DMS53 treated with DMSO at 0.1 percent for 48 hours (cell line): ENCODE results near the gene EXT2.

Experiments used
- DNase-seq: peaks from one replicate; lab custom pipeline; 2025; ENCODE audit not compliant: unreplicated experiment; lab: John Stamatoyannopoulos, UW

Gene EXT2

DNA sequence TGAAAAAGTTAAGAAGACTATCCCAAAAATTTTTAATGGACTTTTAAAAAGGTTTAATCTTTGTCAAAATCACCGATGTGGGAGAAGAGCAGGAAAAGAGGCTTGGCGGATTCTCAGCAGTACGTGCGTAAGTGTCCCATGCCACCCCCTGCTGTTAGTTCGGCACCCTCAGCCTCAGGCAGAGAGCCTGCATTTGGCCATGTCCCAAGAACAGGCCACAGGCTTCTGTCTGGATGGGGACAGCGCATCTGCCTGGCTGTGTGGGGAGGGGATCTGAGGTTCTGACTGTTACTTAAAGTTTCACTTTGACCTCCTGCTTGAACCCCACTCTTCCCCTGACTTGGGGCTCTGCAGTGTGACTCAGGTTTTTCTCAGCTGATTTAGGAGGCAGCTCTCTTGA, 35.3 kb downstream of the EXT2 start:
- DNase-seq = no peak

DNA sequence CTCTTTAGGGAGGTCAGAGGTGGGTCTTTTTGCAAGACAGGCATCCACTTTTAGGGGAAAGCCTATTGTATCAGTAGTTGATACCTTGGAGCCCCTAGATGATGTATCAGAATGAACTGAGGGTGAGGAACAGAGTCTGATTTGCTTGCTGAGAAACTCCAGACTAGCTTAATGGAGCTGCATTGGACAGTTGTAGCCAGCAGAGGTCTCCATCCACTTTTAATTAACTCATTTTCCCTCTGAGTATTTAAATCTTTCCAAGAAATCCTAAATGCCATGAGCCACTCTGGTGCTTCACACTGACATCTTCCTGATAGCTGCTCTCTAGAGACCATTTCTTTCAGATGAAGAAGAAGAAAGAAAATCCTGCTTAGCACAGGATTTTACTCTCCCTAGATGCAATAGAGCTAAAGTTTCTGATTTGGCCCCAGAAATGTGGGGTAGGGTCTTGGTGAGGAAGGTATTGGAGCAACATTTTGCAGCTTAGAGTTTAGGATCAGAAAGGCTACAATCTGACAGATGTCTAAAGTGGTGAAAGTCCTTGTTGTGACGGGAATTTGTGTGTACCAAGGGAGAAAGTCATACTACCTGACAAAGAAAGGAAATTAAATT, 38.0 kb downstream of the EXT2 start:
- DNase-seq = no peak

DNA sequence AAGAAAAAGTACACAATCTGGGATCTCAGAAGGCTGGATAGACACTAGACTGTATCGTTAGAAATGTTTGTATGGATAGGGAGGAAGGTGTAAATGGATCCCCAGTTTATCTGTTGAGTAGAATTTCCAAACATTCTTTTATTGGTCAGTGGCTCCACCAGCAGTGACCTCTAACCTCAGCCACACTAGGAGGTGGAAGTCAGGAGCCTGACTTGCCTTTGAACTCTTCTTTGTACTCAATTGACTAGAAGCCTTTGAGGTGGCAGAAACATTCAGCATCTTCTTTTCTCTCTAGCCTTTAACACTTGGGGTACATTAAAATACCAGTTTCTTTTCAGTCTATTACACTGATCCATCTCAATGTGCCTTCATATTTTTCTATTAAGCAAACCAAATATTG, 39.1 kb downstream of the EXT2 start:
- no peak for DNase-seq

GRCh38 chr11:44136176-44136945, 40.9 kb downstream of the EXT2 start:
- no peak for DNase-seq

GRCh38 chr11:44137057-44137456, 41.6 kb downstream of the EXT2 start:
- DNase-seq = no peak

DNA sequence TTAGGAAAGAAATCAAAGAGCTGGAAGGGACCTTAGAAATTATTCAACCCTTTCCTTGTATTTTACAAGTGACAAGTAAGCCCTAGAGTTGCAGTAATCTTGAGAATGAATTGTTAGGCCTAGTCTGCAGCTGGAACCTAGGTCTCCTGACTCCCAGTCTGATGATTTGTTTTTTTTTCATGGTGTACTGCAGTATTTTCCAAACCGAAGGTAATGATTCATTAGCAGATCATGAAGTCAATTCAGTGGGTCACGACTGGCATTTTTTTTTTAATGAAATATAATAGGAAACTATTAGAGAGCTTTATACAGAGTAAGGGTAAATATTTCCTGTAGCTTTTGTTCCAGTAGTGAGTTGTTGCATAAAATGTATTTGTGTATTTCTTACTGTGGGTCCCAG, 42.8 kb downstream of the EXT2 start:
- DNase-seq = no peak

GRCh38 chr11:44138980-44139379, 43.5 kb downstream of the EXT2 start:
- DNase-seq = no peak

- DNase-seq = no peak
Observed at GRCh38 chr11:44139565-44140330, 44.3 kb downstream of the EXT2 start.

DNA sequence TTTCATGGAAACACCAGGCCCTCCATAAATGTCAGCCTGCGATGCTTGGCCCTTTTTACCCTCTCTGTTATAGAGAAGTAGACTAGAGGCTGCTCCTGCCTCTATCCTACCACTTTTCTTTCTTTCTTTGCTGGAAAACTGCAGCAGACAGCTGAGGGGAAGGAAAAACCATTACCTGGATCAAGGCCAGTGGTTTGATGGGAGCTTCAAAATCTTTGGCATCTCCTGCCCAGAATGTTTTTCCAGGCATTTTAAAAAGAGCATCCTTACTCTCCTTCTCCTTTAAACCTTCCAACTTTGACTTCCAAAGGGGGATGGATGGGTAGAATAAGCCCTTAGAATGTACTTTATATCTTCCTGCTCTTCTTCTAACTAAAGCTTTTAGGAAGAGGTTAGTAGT, 44.9 kb downstream of the EXT2 start:
- no peak for DNase-seq

GRCh38 chr11:44140805-44141204, 45.3 kb downstream of the EXT2 start:
- no peak for DNase-seq

GRCh38 chr11:44143987-44144909, 48.8 kb downstream of the EXT2 start:
- DNase-seq = no peak

DNA sequence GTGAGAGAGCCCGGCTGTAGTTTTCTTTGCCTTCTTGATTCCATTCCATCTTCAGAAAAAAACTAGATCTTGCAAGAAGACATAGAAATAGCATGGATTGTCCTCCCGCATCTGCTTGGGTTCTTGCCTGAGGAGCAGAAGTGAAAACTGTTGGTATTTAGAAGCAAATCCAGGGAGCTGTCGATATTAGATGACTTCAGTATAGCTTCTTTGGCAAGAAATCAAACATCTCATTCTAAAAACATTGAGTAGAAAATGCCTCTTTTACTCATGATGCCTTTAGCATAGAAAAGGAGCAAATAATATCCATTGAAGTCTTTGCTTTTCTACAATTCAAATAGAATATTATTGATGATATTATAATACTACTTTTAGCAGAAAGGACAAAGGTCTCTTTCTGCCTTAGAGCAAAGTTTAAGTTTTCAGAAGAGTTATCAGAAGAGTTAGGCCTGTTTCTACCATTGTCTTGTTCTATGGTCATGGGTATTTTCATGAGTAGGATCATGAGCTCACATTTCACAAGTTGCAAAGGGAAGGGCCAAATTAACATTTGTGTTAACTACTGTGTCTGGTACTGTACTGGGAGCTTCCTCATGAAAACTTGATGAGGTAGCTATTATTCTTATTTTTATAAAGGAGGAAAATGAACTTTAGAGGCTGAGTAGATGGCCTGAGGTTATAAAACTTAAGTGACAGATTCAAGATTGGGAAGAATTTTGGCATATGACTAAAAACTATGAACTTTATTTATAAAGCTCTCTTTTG, 49.7 kb downstream of the EXT2 start:
- no peak for DNase-seq

DNA sequence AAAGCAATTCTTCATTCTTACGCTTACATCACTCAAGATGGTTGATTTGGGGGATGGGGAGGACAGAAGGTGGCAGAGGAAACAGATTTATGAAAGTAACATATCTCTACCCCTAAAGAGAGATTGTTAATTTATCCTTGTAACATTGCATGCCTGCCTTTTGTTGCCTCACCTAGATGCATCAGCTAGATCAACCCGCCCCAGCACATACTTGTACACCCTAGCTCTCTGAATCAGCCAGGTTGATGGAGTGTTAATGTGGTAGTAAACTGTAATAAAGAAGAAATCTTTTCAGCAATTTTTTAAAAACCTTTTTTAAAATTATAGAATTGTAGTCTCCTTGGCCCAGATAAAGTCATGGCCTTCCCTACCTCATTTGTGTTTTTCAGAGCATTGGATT, 51.5 kb downstream of the EXT2 start:
- DNase-seq = no peak

DNA sequence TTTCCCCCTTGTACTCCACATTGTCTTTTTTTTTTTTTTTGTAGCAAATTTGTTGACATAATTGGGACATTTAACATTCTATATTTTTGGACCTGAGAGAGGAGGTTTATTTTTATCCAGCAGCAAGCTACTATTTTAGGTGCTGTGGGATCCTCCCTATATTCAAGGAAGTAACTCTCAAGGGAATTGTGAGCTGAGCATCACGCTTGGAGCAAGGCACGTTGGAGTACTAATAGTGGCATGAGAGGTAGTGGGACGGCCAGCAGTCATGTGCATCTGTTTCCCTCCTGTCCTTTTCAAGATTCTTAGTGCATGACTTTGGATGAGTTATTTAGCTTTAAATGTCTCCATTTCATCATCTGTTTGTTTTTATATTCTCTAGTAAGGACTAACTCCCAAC, 52.3 kb downstream of the EXT2 start:
- no peak for DNase-seq

- no peak for DNase-seq
Observed at GRCh38 chr11:44149651-44150050, 54.2 kb downstream of the EXT2 start.

- DNase-seq = no peak
Observed at GRCh38 chr11:44150401-44150800, 54.9 kb downstream of the EXT2 start.

GRCh38 chr11:44157019-44157418, 61.5 kb downstream of the EXT2 start:
- no peak for DNase-seq

DNA sequence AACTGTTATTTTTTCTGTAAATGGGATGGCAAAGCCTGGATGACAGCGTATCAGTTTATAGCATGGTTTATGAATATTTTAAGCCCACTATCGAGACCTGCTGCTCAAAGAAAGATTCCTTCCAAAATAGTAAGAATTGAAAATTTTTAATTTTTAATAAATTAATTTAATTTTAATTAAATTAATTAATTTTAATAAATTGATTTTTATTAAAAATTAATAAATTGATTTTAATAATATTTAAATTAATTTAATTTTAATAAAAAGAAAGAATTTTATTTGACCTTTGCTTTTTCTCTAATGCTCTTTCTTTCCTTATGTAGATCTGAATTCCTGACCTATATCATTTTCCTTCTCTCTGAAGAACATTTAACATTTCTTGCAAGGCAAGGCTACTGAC, 62.9 kb downstream of the EXT2 start:
- DNase-seq = no peak

GRCh38 chr11:44159848-44160721, 64.6 kb downstream of the EXT2 start:
- no peak for DNase-seq
